GM12878 (cell line): ENCODE data around the gene CATSPER1. TPM values are rescaled to one million over a fixed set of nuclear protein-coding genes. Genes with fewer than 3 reads are reported as not detected.

Experiments used
- ATAC-seq: fragments of 200-7000 bp; cut with Tn5 transposase; 3 replicates; pipeline ENCODE4 v1.9.1; 2020; ENCODE audit warnings: mild to moderate bottlenecking, moderate library complexity
- BruUV-seq: library from RNA; stranded (reverse); fragments of 400-500 nt; replicated peaks from 2 replicates; lab custom pipeline; 2021; lab: Mats Ljungman, UMichigan
- CTCF ChIA-PET: fragments of 300-600 bp; sonication (Branson Sonifier 250); formaldehyde crosslinking; extraction: SDS; loops from one replicate; lab custom pipeline; 2021; ENCODE audit warnings: inconsistent platforms; lab: Yijun Ruan, JAX
- POLR2A ChIA-PET: fragments of 350-600 bp; formaldehyde crosslinking; extraction: SDS; loops from one replicate; lab custom pipeline; 2021; ENCODE audit warnings: inconsistent platforms; lab: Charles Lee
- RAD21 ChIA-PET: fragments of 300-600 bp; sonication (Branson Sonifier 250); formaldehyde crosslinking; loops from one replicate; lab custom pipeline; 2023; ENCODE audit warnings: antibody characterized with exemption; ENCODE audit not compliant: unreplicated experiment; lab: Charles Lee
- SMC1A ChIA-PET: fragments of 300-600 bp; sonication (Branson Sonifier 250); formaldehyde crosslinking; loops from one replicate; lab custom pipeline; 2023; ENCODE audit not compliant: unreplicated experiment, uncharacterized antibody; lab: Charles Lee
- DNase-seq: peaks from one replicate; pipeline ENCODE4 v3.0.0-alpha.2; 2011; ENCODE audit warnings: low read depth, low spot score
- FAIRE-seq: peaks from 3 replicates; lab custom pipeline; 2011; peaks lifted over from hg19 to GRCh38; lab: Jason Lieb, UNC
- H2AFZ ChIP-seq: 2 replicates; pipeline ENCODE4 v1.6.0; 2011; ENCODE audit warnings: low read depth, low read length, control low read depth; ENCODE audit not compliant: control insufficient read depth
- H3K27ac ChIP-seq: 2 replicates; pipeline ENCODE4 v1.5.1; 2011; ENCODE audit warnings: control low read depth; ENCODE audit not compliant: control insufficient read depth, insufficient read depth
- H3K27me3 ChIP-seq, 2 experiments: replicated peaks in 1 of 2; 2 replicates each; pipeline versions ENCODE4 v1.6.0 to v1.6.1; 2011; ENCODE audit warnings: low read length in 1 of 2; ENCODE audit not compliant: control insufficient read depth in 2 of 2, insufficient read depth in 2 of 2
- H3K36me3 ChIP-seq, 2 experiments: 2 replicates each; pipeline ENCODE4 v1.5.1; 2011; ENCODE audit warnings: low read length in 1 of 2; ENCODE audit not compliant: control insufficient read depth in 2 of 2, insufficient read depth in 2 of 2
- H3K4me1 ChIP-seq: 2 replicates; pipeline ENCODE4 v1.6.1; 2011; ENCODE audit warnings: mild to moderate bottlenecking, low read length, moderate library complexity, mixed read lengths; ENCODE audit not compliant: control insufficient read depth, insufficient read depth
- H3K4me2 ChIP-seq: 2 replicates; pipeline ENCODE4 v1.6.0; 2011; ENCODE audit warnings: control low read depth; ENCODE audit not compliant: control insufficient read depth, insufficient read depth
- H3K4me3 ChIP-seq: fragments of 200-600 bp; sonication (generic); 2 replicates; pipeline ENCODE4 v1.5.1; 2016
- H3K79me2 ChIP-seq: 2 replicates; pipeline ENCODE4 v1.6.0; 2011; ENCODE audit warnings: low read length; ENCODE audit not compliant: control insufficient read depth, insufficient read depth
- H3K9ac ChIP-seq: 2 replicates; pipeline ENCODE4 v1.8.0; 2011; ENCODE audit warnings: low read length, control low read depth, mixed read lengths; ENCODE audit not compliant: control insufficient read depth, insufficient read depth
- H3K9me3 ChIP-seq: replicated peaks from 3 replicates; pipeline ENCODE4 v1.5.1; 2011; ENCODE audit warnings: mild to moderate bottlenecking, low read length; ENCODE audit not compliant: control insufficient read depth, insufficient read depth
- H4K20me1 ChIP-seq: 2 replicates; pipeline ENCODE4 v1.6.0; 2011; ENCODE audit not compliant: control insufficient read depth, insufficient read depth
- ELK1 ChIP-seq: IDR thresholded peaks from 2 replicates; pipeline ENCODE4 v1.6.1; 2012; ENCODE audit warnings: low read depth, low read length, improper control_type of control experiment
- EP300 ChIP-seq, 2 experiments: fragments of 150-350 bp in 1 of 2; IDR thresholded peaks; 2 replicates each; pipeline ENCODE4 v1.6.1; 2011 to 2012; ENCODE audit warnings: low read depth in 2 of 2, low read length in 2 of 2, borderline replicate concordance in 1 of 2, improper control_type of control experiment in 1 of 2, inconsistent platforms in 1 of 2; ENCODE audit not compliant: control insufficient read depth in 1 of 2
- KAT2A ChIP-seq: conservative IDR thresholded peaks from 2 replicates; pipeline ENCODE4 v1.6.1; 2011; ENCODE audit warnings: low read depth, low read length; ENCODE audit not compliant: control insufficient read depth
- MEF2A ChIP-seq: IDR thresholded peaks from 2 replicates; pipeline ENCODE4 v1.6.1; 2011; ENCODE audit warnings: low read depth, mild to moderate bottlenecking, low read length, moderate library complexity; ENCODE audit not compliant: insufficient read depth
- PAX8 ChIP-seq: fragments of 450-650 bp; IDR thresholded peaks from 2 replicates; pipeline ENCODE4 v1.6.1; 2017; ENCODE audit warnings: mild to moderate bottlenecking, moderate library complexity
- POLR2AphosphoS2 ChIP-seq: IDR thresholded peaks from 2 replicates; pipeline ENCODE4 v1.6.1; 2011; ENCODE audit warnings: low read depth, mild to moderate bottlenecking, low read length, improper control_type of control experiment, moderate library complexity
- TCF12 ChIP-seq: IDR thresholded peaks from 2 replicates; pipeline ENCODE4 v1.6.1; 2011; ENCODE audit warnings: low read depth, mild to moderate bottlenecking, low read length
- USF2 ChIP-seq: IDR thresholded peaks from 2 replicates; pipeline ENCODE4 v1.6.1; 2011; ENCODE audit warnings: low read depth, low read length, improper control_type of control experiment, borderline replicate concordance
- ZBTB4 ChIP-seq: fragments of 450-650 bp; formaldehyde crosslinking; IDR thresholded peaks from 2 replicates; pipeline ENCODE4 v1.4.0; 2022; ENCODE audit warnings: mild to moderate bottlenecking, moderate library complexity
- WGBS: methylation state at CpG from one replicate; pipeline ENCODE4 v1.1.6; 2016; ENCODE audit warnings: low lambda C conversion rate; ENCODE audit not compliant: insufficient replicate concordance, insufficient coverage; ENCODE audit errors: missing lambda C conversion rate; 5-methylcytosine and 5-hydroxymethylcytosine counted together
- in situ Hi-C: fragments of 300-500 bp; cut with MboI; formaldehyde crosslinking; loops from 9 replicates; pipeline ENCODE4 v1.14.3; 2018; ENCODE audit warnings: mixed read lengths
- intact Hi-C: fragments of 100-400 bp; cut with micrococcal nuclease; formaldehyde crosslinking; loops from one replicate; pipeline ENCODE4 v1.14.2; 2022; ENCODE audit not compliant: unreplicated experiment
- polyA plus RNA-seq, 11 experiments: library from polyadenylated mRNA; depleted of rRNA in 4 of 11; unstranded in 6 of 11; stranded (reverse) in 5 of 11; fragments of >200 nt; fragmentation: Nextera tagmentation in 4 of 11; fragmentation: Illumina TruSeq in 1 of 11; extraction: Ambion mirVana in 4 of 11; extraction: Trizol in 1 of 11; gene quantifications; 1 replicate in 1 of 11; 2 replicates in 10 of 11; pipeline versions ENCODE4 v1.2.1 to v1.2.3, GENCODE V29; 2011 to 2016; ENCODE audit warnings: inconsistent platforms in 2 of 11, missing spikeins in 2 of 11, low read depth in 1 of 11
- total RNA-seq, 4 experiments: library from RNA; depleted of rRNA in 3 of 4; stranded (reverse); fragments of >200 nt in 3 of 4; fragmentation: Illumina TruSeq in 1 of 4; extraction: Trizol in 1 of 4; gene quantifications; 2 replicates each; pipeline versions ENCODE4 v1.2.1 to v1.2.3, GENCODE V29; 2013 to 2021

Gene CATSPER1
- total and polyA plus RNA-seq, 10 of the 15 experiments (the other 5 are each of a cell fraction or from before 2014, with no cell fraction given) = 0.02 to 0.05 TPM; not detected in 8

- Histone ChIP-seq H3K9ac (no peak overlapping the region), H4K20me1 (no peaks in the 10 kb centered on the region), H3K36me3 (peaks cover 9 to 11% of the 10 kb centered on the region in 2 experiments), H2AFZ (no peak overlapping the region), H3K27me3 (no peaks in the 10 kb centered on the region), H3K4me1 (peaks cover 11% of the 10 kb centered on the region), H3K79me2 (peaks cover 33% of the 10 kb centered on the region), H3K4me2 (no peak overlapping the region), H3K27ac (no peak overlapping the region; the same call in 1 of the 2 replicates), H3K4me3 (no peak overlapping the region), H3K9me3 (no peaks in the 10 kb centered on the region)
- FAIRE-seq (no peak), DNase-seq (no peak), ATAC-seq (no peak)
- intact Hi-C loops = no loop called here
- BruUV-seq = no TSS peak
- WGBS = 53% methylated on average over 4 of the region's 4 CpGs
- no peak for TF ChIP-seq TCF12
- no peak for TF ChIP-seq EP300 (IDR thresholded peaks at IDR 0.05; ENCODE audit: borderline replicate concordance in 1 of 2, control insufficient read depth in 1 of 2, low read depth in 2 of 2, low read length in 2 of 2)
- TF ChIP-seq ZBTB4 (CRISPR knock-in tag) = no peak
- no peak for TF ChIP-seq PAX8
- no peak for TF ChIP-seq ELK1
- TF ChIP-seq POLR2AphosphoS2 = no peak
- TF ChIP-seq USF2 = no peak
- TF ChIP-seq KAT2A = no peak
- no peak for TF ChIP-seq MEF2A
- in situ Hi-C loops = no loop called here
- RAD21 ChIA-PET = no interaction called here
- POLR2A ChIA-PET = interaction anchor here (1.0 kb wide), 1 partner anchor 65 kb away, joined by 4 read pairs; no protein-coding TSS in a partner anchor
- SMC1A ChIA-PET = no interaction called here
- CTCF ChIA-PET = interaction anchor here (1.3 kb wide), 1 partner anchor 132 kb away, joined by 3 read pairs; no protein-coding TSS in a partner anchor
Observed at GRCh38 chr11:66004186-66004585, 22.1 kb downstream of the CATSPER1 start.
